ENCODE results near the gene DYNC1H1. TPM values are rescaled to one million over a fixed set of nuclear protein-coding genes. Genes with fewer than 3 reads are reported as not detected.
"Not testable (repeated sequence)": the region's sequence is repeated elsewhere in the genome, so short reads cannot be mapped to it uniquely, and the experiment has no call there.

DYNC1H1 gene
- total RNA-seq, 2 donors from 2014 or later, result 345 to 359 TPM

GRCh38 chr14:101980251-101980650, 15.9 kb downstream of the DYNC1H1 start:
- peaks cover 27% of the 10 kb centered on the region for H3K36me3 ChIP-seq
- intact Hi-C loops (cut with DNase I), result no loop called here
- no peaks in the 10 kb centered on the region for H3K4me1 ChIP-seq
- no peak overlapping the region for H3K4me3 ChIP-seq
- H3K9me3 ChIP-seq, result no peaks in the 10 kb centered on the region
- H3K27me3 ChIP-seq, result no peaks in the 10 kb centered on the region
- H3K9ac ChIP-seq (ENCODE audit: low read depth in 2 of 2, low read length in 2 of 2), result no peak overlapping the region
- DNase-seq, result no peak
- no peak for TF ChIP-seq CTCF (IDR thresholded peaks at IDR 0.05)
- H3K27ac ChIP-seq, result no peak overlapping the region

GRCh38 chr14:101980700-101981099, 16.3 kb downstream of the DYNC1H1 start:
- Histone ChIP-seq H3K36me3 (peaks cover 31% of the 10 kb centered on the region), H3K27me3 (no peaks in the 10 kb centered on the region), H3K27ac (no peak overlapping the region), H3K9ac (ENCODE audit: low read depth in 2 of 2, low read length in 2 of 2) (no peak overlapping the region), H3K9me3 (no peaks in the 10 kb centered on the region), H3K4me1 (no peaks in the 10 kb centered on the region), H3K4me3 (no peak overlapping the region)
- no peak for DNase-seq
- TF ChIP-seq CTCF (IDR thresholded peaks at IDR 0.05), result no peak
- intact Hi-C loops (cut with DNase I), result no loop called here

- Histone ChIP-seq H3K9ac (ENCODE audit: low read depth in 2 of 2, low read length in 2 of 2) (no peak overlapping the region), H3K4me3 (no peak overlapping the region), H3K4me1 (no peaks in the 10 kb centered on the region), H3K36me3 (peaks cover 50% of the 10 kb centered on the region), H3K27me3 (no peaks in the 10 kb centered on the region), H3K27ac (no peak overlapping the region), H3K9me3 (no peaks in the 10 kb centered on the region)
- no peak for DNase-seq
- TF ChIP-seq CTCF (IDR thresholded peaks at IDR 0.05), result no peak
- intact Hi-C loops (cut with DNase I), result no loop called here
Observed at GRCh38 chr14:101982621-101983020, 18.2 kb downstream of the DYNC1H1 start.

DNA sequence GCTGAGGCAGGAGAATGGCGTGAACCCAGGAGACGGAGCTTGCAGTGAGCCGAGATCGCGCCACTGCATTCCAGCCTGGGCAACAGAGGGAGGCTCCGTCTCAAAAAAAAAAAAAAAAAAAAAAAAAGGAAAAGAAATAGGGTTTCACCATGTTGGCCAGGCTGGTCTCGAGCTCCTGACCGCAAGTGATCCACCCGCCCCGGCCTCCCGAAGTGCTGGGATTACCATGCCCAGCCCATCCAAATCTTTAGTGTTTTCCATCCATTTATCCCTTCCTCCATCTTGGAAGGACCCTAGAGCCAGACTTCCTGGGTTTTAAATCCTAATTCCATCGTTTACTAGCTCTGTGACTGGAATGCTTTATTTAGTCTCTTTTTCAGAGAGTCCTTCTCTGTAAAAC, 20.5 kb downstream of the DYNC1H1 start:
- peaks cover 69% of the 10 kb centered on the region for H3K36me3 ChIP-seq
- H3K4me1 ChIP-seq; intact Hi-C loops (cut with DNase I); H3K9me3 ChIP-seq; H3K27ac ChIP-seq; H3K9ac ChIP-seq (ENCODE audit: low read depth in 2 of 2, low read length in 2 of 2); H3K27me3 ChIP-seq; DNase-seq; H3K4me3 ChIP-seq: not testable (repeated sequence)

GRCh38 chr14:101985957-101986356, 21.6 kb downstream of the DYNC1H1 start:
- DNase-seq, result no peak
- no peak overlapping the region for H3K27ac ChIP-seq
- intact Hi-C loops (cut with DNase I), result no loop called here
- H3K9me3 ChIP-seq, result no peaks in the 10 kb centered on the region
- H3K4me1 ChIP-seq, result no peaks in the 10 kb centered on the region
- H3K36me3 ChIP-seq, result peaks cover 65% of the 10 kb centered on the region
- no peak overlapping the region for H3K9ac ChIP-seq (ENCODE audit: low read depth in 2 of 2, low read length in 2 of 2)
- no peak for TF ChIP-seq CTCF (IDR thresholded peaks at IDR 0.05)
- no peaks in the 10 kb centered on the region for H3K27me3 ChIP-seq
- no peak overlapping the region for H3K4me3 ChIP-seq

- no peaks in the 10 kb centered on the region for H3K9me3 ChIP-seq
- H3K27ac ChIP-seq, result no peak overlapping the region
- peaks cover 56% of the 10 kb centered on the region for H3K36me3 ChIP-seq
- H3K27me3 ChIP-seq, result no peaks in the 10 kb centered on the region
- H3K4me3 ChIP-seq, result no peak overlapping the region
- no peak for DNase-seq
- intact Hi-C loops (cut with DNase I), result no loop called here
- H3K9ac ChIP-seq (ENCODE audit: low read depth in 2 of 2, low read length in 2 of 2), result no peak overlapping the region
- no peak for TF ChIP-seq CTCF (IDR thresholded peaks at IDR 0.05)
- no peaks in the 10 kb centered on the region for H3K4me1 ChIP-seq
Observed at GRCh38 chr14:101986953-101987352, 22.6 kb downstream of the DYNC1H1 start.
